ENCODE results near the gene KLHDC2. TPM values are rescaled to one million over a fixed set of nuclear protein-coding genes. Genes with fewer than 3 reads are reported as not detected.
A peak's percentile ranks its signal among the peaks of the same experiment; 100 is the strongest.
"Not testable (repeated sequence)": the region's sequence is repeated elsewhere in the genome, so short reads cannot be mapped to it uniquely, and the experiment has no call there.

Gene KLHDC2, protein sequence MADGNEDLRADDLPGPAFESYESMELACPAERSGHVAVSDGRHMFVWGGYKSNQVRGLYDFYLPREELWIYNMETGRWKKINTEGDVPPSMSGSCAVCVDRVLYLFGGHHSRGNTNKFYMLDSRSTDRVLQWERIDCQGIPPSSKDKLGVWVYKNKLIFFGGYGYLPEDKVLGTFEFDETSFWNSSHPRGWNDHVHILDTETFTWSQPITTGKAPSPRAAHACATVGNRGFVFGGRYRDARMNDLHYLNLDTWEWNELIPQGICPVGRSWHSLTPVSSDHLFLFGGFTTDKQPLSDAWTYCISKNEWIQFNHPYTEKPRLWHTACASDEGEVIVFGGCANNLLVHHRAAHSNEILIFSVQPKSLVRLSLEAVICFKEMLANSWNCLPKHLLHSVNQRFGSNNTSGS
- 69.3 and 74.1 TPM in 2 replicates for total RNA-seq (ENCODE audit: low replicate concordance)

DNA sequence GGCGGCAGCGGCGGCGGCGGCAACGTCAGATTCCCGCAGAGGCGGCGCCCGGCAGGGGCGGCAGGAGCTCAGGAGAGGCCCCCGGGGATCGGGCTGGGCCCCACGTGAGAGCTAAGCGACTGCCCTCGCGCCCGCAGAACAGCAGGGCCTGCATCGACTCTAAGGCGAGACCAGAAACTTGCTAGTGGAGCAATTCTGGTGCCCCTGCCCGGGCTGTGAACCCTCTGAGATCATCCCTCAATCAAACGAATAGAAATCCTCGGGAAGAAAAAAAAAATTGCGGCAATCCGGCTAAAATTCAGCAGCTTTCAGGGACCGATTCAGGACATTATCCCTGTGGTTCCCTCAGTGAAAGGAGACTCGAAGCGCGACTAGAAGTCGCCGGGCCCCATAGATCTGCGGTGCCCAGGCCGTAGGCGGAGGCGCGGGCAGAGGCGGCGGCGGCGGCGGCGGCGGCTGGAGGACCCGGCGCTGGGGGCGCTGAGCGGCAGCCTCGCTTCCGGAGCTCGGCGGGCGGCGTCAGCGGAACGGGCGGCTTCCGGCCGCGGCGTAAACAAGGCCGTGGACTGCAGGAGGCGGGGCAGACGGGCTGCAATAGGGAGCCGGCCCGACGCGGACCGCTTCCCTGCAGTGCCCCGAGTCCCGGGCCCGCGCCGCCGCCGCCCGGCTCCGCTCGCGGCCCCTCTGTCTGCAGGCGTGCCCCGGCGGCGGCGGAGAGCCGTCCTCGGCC lies at the start of gene KLHDC2:
Gene KLHDC2, plus strand, starts transcription at position 583 of the 730 bp plus-strand sequence. CDS start 316 bp downstream, outside the sequence.
- peak within 1 kb of the TSS; percentile 80 for H3K4me3 ChIP-seq (ENCODE audit: low read depth, low read length)
- peak; percentile 82 for DNase-seq (ENCODE audit: low read depth)
- TF ChIP-seq, protein P1, sequence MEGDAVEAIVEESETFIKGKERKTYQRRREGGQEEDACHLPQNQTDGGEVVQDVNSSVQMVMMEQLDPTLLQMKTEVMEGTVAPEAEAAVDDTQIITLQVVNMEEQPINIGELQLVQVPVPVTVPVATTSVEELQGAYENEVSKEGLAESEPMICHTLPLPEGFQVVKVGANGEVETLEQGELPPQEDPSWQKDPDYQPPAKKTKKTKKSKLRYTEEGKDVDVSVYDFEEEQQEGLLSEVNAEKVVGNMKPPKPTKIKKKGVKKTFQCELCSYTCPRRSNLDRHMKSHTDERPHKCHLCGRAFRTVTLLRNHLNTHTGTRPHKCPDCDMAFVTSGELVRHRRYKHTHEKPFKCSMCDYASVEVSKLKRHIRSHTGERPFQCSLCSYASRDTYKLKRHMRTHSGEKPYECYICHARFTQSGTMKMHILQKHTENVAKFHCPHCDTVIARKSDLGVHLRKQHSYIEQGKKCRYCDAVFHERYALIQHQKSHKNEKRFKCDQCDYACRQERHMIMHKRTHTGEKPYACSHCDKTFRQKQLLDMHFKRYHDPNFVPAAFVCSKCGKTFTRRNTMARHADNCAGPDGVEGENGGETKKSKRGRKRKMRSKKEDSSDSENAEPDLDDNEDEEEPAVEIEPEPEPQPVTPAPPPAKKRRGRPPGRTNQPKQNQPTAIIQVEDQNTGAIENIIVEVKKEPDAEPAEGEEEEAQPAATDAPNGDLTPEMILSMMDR (IDR thresholded peaks at IDR 0.05; ENCODE audit: insufficient read depth, low read length): no peak

DNA sequence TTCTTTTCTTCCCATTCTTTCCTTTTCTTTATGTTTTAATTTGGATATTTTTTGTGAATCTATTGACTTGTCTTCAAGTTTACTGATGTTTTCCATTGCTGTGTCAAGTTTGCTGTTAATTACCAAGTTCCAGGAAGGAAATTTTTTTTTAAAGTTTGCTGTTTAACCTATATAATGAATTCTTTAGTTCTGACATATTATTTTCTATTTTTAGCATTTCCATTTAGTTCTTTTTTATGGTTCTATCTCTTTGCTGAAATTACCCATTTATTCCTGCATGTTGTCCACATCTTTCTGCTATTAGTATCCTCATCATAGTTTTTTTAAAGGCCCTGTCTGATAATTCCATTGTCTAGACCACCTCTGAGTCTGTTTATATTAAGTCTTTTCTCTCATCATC lies 47.2 kb upstream of the KLHDC2 start:
- DNase-seq (ENCODE audit: low read depth): no peak
- H3K4me3 ChIP-seq (ENCODE audit: low read depth, low read length): no peak overlapping the region
- TF ChIP-seq, protein P1 (IDR thresholded peaks at IDR 0.05; ENCODE audit: insufficient read depth, low read length): no peak

DNA sequence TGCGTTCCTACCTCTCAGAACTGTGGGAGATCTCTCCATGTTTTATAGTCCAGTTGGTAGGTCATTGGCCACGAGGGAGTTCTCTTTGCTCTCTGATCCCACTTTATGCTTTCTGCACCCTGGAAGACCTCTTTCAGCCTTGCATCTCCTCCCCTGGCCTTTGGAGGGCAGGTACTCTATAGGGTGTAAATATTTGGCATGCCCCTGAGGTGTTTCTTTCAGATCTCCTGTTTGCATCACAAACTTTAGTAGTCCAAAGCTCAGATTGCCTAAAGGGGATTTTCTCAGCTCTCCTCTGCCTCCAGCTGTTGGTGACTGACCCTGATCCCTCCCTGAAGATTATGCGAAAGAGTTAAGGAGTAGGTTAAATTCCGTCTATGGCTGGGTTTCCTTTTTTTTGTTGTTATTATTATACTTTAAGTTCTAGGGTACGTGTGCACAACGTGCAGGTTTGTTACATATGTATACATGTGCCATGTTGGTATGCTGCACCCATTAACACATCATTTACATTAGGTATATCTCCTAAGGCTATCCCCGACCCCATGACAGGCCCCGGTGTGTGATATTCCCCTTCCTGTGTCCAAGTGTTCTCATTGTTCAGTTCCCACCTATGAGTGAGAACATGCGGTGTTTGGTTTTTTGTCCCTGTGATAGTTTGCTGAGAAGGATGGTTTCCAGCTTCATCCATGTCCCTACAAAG lies 46.1 kb upstream of the KLHDC2 start:
- not testable (repeated sequence) for H3K4me3 ChIP-seq (ENCODE audit: low read depth, low read length); DNase-seq (ENCODE audit: low read depth)

DNA sequence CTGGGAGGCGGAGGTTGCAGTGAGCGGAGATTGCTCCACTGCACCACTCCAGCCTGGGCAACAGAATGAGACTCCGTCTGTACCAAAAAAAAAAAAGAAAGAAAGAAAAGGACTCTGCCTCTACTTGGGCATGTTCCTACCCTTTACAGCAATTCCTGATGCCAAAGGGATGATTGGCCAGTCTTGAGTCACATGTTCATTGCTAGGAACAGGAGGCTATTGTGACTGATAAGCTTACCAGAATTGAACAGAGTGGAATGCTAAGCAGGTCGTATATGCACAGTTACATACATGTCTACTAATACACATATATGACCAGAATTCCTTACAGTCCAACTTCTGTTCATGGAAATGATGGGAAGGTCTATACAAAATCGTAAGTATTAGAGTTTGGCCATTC lies 40.8 kb upstream of the KLHDC2 start:
- no peak for DNase-seq (ENCODE audit: low read depth)
- TF ChIP-seq, protein P1 (IDR thresholded peaks at IDR 0.05; ENCODE audit: insufficient read depth, low read length): no peak
- no peak overlapping the region for H3K4me3 ChIP-seq (ENCODE audit: low read depth, low read length)

DNA sequence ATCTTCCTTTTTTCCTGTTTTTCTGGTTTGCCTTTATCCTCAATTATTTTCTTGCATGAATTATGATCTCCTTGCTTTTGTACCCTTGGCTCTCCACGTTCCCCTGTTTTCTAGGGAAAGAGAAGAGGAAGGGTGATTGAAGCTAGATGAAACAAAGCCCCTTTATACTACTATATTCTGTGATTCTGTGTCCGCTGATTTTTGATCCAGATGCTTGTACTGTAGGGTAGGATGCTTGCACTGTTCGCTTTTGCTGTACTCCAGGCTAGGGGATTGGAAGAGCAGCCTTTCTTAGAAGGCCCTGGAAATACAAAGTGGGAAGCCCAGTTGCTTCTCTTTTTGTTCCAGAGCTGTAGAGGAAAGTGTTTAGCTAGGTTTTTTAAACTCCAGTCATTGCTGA lies 35.1 kb upstream of the KLHDC2 start:
- TF ChIP-seq, protein P1 (IDR thresholded peaks at IDR 0.05; ENCODE audit: insufficient read depth, low read length): no peak
- no peak overlapping the region for H3K4me3 ChIP-seq (ENCODE audit: low read depth, low read length)
- no peak for DNase-seq (ENCODE audit: low read depth)

DNA sequence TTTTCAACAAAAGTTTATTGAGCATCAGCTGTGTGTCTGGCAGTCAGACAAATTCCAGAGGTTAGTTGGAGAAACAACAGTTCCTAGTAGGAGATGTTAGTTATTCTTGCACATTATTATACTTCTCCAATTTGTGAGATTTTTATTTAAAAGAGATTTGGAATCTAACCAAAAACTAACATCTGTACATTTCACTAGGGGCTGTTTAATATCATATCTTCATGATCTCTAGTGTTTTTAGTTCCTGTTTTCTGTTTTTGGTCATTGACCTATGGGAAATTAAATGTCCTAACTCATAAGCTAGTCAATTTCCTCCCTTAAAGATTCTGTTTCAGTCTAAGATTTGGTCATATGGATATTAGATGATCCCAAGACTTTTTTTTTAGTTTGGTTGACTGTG lies 34.1 kb upstream of the KLHDC2 start:
- H3K4me3 ChIP-seq (ENCODE audit: low read depth, low read length): no peak overlapping the region
- TF ChIP-seq, protein P1 (IDR thresholded peaks at IDR 0.05; ENCODE audit: insufficient read depth, low read length): no peak
- no peak for DNase-seq (ENCODE audit: low read depth)

DNA sequence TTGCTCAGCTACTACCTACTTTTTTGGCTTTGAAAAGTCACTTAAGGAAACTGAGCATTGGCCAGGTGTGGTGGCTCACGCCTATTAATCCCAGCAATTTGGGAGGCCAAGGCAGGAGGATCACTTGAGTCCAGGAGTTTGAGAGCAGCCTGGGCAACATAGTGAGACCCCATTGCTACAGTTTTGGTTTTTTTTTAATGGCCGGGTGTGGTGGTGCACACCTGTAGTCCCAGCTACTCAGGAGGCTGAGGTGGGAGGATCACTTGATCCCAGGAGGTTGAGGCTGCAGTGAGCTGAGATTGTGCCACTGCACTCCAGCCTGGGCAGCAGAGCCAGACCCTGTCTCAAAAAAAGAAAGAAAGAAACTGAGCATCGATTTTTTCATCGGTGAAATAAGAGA lies 32.3 kb upstream of the KLHDC2 start:
- not testable (repeated sequence) for H3K4me3 ChIP-seq (ENCODE audit: low read depth, low read length); DNase-seq (ENCODE audit: low read depth)

Measured in fibroblast of the aortic adventitia (primary cell).